ENCODE results near the gene ZNF200.
A peak's percentile ranks its signal among the peaks of the same experiment; 100 is the strongest.
"Not testable (repeated sequence)": the region's sequence is repeated elsewhere in the genome, so short reads cannot be mapped to it uniquely, and the experiment has no call there.

ZNF200 gene

DNA sequence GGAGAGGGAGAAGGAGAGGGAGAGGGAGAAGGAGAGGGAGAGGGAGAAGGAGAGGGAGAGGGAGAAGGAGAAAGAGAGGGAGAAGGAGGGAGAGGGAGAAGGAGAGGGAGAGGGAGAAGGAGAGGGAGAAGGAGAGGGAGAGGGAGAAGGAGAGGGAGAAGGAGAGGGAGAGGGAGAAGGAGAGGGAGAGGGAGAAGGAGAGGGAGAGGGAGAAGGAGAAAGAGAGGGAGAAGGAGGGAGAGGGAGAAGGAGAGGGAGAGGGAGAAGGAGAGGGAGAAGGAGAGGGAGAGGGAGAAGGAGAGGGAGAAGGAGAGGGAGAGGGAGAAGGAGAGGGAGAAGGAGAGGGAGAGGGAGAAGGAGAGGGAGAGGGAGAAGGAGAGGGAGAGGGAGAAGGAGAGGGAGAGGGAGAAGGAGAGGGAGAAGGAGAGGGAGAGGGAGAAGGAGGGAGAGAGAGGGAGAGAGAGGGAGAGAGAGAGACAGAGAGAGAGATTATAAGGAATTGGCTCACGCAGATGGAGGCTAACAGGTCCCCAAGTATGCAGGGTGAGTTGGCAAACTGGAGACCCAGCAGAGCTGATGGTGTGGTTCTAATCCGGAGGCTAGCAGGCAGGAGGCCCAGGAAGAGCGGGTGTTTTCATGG is 37.1 kb downstream of the ZNF200 start:
- DNase-seq: not testable (repeated sequence)

DNA sequence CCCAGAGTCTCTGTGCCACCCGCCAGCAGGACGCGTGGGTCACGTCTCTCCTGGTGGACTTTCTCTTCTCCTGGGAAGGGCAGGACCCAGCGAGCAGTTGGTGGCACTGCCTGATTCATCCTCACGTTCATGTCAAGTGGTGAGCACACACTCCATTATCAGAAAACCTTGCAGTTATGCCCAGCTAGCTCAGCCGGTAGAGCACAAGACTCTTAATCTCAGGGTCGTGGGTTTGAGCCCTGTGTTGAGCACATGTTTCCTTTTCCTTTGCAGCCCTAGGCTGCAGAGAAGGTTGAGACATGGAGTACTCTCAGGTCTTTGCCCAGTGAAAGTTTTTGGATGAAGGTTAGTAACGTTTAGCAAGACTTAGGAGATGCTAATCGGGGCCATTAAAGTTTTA is 39.0 kb downstream of the ZNF200 start:
- no peak for DNase-seq

DNA sequence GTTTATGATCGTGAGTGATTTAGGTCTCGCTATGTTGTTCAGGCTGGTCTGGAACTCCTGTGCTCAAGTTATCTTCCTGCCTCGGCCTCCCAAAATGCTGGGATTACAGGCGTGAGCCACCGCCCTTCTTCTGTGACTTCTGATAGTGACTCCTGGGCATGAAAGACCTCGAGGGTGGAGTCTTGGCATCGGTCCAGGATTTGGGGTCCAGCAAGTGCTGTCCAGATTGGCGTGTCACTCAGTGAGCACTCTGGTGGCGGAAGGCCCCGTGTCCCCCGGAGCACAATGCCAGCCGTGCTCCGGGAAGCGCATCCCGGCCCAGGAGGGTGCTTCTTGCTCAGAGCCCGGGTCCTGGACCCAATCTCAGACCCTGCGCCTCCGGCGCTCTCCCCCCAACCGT is 40.2 kb downstream of the ZNF200 start:
- DNase-seq: no peak

DNA sequence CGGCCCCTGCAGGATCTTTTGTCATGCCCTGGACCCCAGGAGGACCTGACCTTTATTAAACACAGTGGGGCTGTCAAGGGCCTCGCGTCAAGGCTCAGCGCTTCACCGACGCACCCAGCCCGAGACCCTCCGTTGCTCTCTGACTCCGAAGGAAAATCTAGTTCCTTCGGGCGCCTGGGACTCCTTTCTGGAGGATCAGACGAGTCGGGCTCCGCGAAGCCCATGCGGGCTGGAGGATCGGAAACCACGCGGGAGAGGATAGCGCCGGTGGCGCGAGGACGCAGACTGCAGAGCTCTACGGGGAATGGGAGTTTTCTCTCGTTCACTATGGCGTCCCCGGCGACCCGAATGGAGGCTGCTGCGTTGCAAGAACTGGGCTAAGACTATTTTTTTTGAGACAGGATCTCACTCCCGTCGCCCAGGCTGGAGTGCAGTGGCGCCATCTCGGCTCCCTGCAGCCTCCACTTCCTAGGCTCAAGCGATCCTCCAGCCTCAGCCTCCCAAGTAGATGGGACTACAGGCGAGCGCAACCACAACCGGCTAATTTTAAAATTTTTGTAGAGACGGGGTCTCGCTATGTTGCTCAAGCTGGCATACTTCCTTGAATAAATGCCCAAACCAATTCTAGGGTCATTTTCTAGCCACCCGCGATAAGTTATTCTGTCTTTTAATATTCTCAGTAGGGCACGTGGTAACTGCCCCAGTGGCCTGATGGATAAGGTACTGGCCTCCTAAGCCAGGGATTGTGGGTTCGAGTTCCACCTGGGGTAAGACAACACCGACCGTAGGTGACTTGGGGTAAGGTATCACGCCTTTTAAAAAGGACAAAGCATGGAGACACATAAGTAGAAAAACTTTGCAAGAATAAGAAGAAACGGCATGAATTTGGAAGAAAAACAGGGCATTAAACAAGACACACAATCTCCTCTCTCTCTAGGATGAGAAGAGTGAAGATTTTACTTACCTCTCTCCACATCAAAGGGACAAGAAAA is 41.4 kb downstream of the ZNF200 start:
- no peak for DNase-seq

DNA sequence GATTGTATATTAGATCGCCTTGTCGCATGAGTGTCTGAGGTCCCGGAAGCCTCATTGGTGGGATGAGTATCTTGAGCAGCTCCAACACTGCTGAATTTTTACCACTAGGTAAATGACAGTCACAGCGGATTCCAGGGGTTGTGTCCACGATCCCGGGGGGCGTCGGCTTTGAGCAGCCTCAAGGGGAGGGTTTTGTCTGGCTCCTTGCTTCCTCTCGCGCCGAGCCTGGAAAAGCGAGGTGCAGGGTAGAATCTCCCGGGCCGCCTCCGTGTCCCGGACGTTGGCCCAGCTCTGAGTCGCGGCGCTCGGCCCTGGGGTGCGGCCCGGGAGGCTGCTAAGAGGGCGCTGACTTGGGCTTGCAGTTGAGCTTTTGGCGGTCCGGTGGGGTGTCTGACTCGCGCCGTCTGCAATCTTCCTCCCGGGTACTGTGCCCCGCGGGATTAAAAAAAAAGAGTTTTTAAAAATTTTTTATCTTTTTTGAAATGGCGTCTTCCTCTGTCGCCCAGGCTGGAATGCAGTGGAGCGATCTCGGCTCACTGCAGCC is 42.4 kb downstream of the ZNF200 start:
- DNase-seq: no peak

DNA sequence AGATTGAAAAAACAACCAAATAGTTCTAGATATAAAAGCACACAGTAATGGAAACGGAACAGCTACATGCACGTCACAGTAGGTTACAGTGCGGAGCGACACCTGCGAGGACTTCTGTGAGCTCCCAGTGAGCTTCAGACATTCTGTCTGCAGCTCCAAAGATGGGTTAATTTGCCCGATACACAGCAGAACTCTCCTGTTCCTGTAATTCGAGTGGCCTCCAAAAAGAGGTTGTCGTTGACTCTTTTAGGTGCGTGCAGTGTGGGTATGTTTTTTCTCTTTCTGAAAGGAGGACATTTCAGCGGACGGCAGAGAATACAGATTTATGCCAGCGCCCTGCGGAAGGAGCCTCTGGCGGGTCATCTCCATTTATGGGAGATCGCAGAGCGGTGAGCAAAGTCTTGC is 44.0 kb downstream of the ZNF200 start:
- DNase-seq: peak; percentile 28

DNA sequence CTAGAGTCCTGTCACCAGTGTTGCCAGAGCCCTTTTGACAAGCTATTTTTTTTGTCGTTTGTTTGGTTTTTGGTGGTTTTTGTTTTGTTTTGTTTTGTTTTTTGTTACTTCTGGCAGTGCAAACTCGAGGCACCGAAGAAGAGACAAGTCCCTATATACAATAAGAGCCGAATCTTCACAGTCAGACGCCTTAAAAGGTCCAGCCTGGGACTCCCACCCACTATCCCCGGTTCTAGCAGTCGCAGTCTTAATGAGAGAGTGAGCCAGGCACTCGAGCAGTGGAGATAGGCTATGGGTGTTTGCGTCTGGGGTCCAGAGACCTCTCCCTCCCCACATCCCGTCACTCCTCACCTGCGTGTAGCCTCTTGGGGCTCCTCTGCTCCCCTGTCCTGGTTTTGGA is 45.1 kb downstream of the ZNF200 start:
- no peak for DNase-seq

DNA sequence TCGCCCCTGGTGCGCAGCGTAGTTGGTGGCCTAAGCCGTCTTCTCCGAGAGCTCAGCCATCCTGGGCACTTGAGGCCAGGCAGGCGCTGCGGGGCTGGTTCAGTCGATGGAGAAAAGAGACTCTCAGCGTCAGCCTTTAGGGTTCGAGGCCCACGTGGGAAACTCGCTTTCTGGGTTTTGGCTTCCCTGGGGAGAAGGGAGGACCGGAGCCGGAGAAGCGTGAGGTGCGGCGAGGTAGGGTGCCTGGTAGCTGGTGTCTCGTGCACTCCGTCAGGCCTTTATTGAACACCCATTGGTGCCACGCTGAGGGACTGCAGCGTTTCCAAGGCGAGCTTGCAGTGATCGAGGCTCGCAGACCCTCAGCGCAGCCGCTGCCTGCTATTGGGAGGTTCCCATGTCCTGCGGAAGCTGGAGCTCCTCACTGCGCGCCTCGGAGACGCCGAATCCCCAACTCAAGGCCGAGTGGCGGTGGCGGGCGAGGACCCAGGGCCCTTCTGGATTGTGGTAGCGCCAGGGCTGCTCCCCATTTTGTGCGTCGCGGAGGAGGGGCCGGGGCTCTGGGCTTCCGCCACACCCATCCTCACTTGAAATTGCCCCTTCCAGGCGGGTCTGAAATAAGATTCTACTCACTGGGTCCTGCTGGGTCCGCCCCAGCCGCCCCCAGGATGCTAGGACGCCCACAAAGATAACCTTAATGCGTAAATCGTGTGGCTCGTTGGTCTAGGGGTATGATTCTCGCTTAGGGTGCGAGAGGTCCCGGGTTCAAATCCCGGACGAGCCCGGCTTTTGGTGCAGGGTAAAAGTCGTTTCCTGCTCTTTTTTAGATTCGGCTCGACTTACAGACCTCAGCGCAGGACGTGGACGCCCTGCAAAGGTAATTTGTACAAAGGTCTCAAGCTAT is 45.8 kb downstream of the ZNF200 start:
- peak; percentile 49 for DNase-seq

DNA sequence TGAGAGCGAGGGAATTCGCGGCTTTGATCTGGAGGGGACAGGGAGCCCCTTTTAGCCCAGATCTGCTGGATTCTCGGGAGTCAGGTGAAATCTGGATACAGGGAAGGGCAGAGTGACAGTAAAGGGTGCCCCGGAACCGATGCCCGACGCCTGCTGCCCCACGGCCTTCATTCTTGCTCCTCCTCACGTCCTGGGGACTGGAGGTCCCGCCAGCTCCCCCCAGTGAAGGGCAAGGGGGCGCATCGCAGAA is 46.4 kb downstream of the ZNF200 start:
- DNase-seq: no peak

DNA sequence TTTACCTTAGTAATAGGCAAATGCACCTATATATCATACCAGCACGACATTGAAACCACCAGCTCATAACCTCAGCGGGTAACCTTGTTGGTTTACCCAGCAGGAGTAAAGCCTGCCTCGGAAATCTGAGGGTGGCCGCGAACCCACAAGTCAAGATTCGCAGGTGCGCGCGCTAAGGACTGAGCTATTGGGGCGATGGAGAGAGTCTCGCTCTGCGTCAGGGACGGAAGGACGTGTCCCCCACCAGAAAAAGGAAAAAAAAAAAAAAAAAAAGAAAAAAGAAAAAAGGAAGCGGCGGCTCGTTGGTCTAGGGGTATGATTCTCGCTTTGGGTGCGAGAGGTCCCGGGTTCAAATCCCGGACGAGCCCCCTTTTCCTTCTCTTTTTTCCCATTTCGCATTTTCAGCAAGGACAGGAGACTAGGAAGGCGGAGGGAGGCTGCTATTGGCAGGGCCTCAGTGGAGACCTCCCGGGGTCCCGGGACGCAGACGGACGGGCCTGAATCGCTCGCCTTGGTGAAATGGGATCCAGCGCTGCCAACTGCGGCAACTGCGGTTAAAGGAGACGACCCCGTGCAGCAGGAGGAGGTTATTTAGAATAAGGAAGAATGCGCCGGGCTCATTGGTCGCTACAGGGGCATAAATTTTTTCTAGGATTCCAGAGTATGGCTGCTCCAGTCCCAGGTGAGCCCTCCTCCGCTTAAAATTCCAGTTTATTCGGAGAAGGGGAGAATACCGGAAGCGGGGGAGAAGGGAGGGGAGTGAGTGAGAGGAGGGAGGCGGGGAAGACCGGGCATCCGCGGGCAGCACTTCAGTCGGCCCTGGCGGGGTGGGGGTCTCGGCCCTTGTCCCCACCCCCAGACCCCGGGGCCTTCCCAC is 46.9 kb downstream of the ZNF200 start, which contains the start of gene OR1F1:
TSS of gene OR1F1 (plus strand) at position 407 of the 877 bp plus-strand sequence.
- peak; percentile 61 for DNase-seq

DNA sequence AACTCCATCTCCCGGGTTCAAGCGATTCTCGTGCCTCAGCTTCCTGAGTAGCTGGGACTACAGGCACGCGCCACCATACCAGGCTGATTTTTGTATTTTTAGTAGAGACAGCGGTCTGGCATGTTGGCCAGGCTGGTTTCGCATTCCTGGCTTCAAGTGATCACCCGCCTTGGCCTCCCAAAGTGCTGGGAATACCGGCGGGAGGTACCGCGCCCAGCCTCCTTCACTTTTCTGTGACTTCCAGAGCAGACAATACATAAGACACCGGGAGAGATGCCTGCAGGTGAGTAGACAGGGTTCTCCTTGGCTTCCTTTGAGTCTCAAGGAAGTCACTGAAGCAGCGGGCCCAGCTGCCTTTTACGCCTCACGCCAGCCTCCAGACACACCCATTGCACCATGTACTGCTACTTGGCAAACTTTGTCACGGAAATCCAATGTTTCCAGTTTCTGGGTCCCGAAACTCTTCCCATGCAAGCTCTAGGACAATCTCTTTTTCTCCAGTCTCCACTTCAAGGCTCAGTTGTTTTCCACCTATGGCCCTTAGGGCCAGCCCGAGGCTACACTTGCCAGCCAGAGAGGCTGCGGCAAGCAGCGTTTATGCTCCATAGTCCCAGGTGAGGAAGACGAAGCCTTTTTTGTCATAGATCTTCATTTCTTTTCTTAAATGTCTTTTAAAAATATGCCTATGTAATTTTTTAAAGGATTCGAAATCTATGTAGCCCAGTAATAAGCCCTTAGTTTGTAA is 47.8 kb downstream of the ZNF200 start:
- DNase-seq: no peak

DNA sequence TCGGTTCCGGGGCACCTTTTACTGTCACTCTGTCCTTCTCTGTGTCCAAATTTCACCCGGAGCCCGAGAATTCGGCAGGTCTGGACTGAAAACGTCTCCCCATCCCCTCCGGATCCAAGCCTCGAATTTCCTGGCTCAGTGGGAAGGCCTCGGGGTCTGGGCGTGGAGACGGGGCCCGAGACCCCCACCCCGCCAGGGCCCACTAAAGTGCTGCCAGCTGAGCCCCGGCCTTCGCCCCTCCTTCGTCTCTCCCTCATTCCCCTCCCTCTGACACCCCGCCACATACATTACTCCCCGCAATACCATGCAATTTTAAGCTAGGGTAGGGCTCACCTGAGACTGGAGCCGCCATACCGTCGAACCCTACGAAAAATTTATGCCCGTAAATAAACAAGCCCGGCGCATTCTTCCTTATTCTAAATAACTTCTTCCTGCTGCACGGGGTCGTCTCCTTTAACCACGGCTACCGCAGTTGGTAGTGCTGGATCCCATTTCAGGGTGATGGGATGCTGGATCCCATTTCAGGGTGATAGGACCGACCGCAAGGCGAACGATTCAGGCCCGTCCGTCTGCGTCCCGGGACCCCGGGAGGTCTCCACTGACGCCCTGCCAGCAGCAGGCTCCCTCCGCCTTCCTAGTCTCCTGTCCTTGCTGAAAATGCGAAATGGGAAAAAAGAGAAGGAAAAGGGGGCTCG is 51.4 kb downstream of the ZNF200 start:
- DNase-seq: no peak

DNA sequence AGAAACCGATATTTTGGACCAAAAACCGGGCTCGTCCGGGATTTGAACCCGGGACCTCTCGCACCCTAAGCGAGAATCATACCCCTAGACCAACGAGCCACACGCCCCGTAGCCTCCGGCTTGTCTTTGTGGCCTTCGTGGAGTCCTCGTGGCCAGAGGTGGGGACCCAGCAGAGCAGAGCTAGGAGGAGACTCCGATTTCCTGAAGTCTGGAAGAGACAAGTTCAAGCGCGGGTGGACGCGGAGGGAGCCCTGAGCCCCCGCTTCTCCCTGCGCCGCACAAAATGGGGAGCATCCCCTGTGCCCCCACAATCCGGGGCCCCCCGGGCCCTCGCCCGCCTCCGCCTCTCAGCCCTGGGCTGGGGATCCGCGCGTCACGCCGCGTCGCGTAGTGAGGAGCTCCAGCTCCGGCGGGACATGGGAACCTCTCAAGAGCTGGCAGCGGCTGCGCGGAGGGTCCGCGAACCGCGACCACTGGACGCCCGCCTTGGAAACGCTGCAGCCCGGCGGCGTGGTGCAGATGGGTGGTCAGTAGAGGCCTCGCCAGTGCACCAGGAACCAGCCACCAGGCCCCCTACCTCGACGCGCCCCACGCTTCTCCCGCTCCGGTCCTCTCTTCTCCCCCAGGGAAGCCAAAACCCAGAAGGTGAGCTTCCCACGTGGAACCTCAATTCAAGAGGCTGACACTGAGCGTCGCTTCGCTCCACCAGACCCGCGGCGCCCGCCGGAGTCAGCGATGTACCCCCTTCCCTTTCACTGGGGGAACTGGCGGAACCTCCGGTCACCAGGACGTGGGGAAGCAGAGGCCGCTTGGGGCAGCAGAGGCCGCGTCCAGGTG is 52.1 kb downstream of the ZNF200 start:
- peak; percentile 58 for DNase-seq

DNA sequence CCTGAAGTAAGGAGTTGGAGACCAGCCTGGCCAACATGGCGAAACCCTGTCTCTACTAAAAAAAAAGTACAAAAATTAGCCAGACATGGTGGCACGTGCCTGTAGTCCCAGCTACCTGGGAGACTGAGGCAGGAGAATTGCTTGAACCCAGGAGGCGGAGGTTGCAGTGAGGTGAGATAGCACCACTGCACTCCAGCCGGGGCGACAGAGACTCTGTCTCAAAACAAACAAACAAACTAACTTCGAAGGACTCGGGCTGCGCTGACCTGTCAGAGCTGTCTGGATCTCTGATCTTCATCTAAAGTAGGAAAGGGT is 52.7 kb downstream of the ZNF200 start:
- DNase-seq: not testable (repeated sequence)

DNA sequence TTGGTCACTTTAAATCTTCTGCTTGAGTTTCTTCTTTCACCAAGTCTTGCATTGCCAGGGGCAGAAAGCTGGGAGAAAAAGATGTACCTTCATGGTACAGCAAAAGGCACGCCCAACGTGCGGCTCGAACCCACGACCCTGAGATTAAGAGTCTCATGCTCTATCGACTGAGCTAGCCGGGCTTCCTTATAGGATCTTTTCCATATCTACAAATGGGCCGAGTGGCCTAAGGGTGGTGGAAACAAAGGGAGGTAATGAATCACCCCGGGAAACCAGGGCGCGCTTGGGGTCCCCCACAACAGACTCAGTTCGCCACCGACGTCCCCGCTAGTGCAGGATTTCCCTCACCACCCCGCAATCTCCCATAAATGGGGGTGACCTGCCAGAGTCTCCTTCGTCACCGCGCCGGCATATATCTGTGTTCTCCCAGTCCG is 54.5 kb downstream of the ZNF200 start:
- DNase-seq: no peak

DNA sequence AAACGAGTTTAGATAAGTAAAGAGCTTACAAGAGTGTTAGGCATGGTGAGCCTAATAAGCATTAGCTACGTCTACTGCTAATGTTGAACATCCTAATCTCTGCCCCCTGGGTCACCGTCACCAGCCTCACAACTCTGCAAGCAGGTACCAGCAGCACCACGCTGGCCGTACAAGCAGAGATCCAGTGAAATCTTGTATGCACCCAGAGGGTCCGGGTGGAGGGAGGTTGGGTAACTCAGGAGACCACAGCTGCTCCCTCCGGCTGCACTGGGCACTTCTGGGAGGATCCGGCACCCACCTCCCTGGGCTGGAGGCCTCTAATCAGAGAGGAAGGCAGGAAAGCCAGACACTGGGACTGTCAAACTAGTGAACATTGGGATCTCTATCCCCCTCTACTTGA is 55.3 kb downstream of the ZNF200 start:
- no peak for DNase-seq

DNA sequence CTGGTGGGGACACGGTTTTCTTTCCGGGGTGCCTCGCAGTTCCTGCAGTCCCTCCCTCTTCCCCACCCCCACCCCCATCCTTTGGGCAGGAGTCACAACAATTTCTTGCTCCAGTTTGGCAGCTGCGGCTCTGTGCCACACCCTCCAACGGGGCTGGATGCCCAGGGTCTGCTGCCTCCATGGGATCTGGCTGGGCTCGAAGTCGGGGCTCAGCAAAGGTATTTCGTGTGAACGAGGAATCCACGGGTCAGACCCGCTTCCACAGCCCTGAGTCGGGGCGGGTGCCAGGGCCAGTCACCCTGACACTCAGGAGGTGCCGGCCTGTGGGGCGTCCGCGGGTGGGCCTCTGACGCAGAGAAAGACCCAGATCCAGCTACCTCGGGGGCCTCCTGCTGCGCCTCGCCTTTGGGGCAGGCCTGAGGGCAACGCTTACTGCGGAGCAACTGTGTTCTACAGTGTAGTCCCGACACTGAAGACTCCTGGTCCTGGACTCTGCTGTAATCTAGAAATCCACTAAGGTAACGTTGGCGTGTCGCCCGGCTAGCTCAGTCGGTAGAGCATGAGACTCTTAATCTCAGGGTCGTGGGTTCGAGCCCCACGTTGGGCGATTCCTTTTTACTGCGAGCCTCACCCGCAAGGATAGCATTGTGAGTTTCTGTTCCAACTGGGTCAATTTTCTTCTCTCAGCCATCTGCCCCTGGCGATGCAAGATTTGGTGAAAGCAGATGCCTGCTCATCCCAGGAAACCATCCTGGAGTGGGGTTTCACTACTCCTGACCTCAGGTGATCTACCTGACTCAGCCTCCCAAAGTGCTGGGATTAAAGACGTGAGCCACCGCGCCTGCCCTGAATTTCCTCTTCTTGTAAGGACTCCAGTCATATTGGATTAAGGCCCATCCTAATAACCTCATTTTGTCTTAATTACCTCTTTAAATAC is 59.5 kb downstream of the ZNF200 start:
- no peak for DNase-seq

DNA sequence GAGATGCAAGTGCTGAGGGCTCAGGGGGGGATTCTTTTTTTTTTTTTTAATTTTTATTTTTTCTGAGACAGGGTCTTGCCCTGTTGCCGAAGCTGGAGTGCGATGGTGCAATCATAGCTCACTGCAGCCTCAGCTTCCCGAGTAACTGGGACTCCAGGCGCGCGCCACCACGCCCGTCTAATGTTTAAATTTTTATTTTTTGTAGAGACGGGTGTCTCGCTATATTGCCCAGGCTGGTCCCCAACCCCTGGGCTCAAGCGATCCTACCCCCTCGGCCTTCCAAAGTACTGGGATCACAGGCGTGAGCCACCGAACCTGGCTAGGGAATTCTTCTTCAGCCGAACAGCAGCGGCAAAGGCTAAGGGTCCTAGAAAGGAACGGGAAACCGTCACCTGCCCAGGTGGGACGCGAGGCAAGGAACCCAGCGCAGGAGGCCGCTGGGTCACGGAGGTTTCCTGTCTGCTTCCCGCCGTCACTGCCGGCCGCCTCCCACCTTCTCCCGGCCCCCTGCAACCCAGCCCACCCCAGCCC is 60.3 kb downstream of the ZNF200 start:
- DNase-seq: no peak
